HCT116 (cell line): ENCODE data around the gene UNC50. TPM values are rescaled to one million over a fixed set of nuclear protein-coding genes. Genes with fewer than 3 reads are reported as not detected.

Source experiments
- ATAC-seq: fragments of 200-7000 bp; cut with Tn5 transposase; 2 replicates; pipeline ENCODE4 v1.9.1; 2020; ENCODE audit warnings: mild to moderate bottlenecking, moderate library complexity
- BruUV-seq: library from RNA; stranded (reverse); fragments of 400-500 nt; replicated peaks from 2 replicates; lab custom pipeline; 2021; lab: Mats Ljungman, UMichigan
- CTCF ChIA-PET: fragments of 300-600 bp; sonication (Branson Sonifier 250); formaldehyde crosslinking; loops from one replicate; lab custom pipeline; 2021; ENCODE audit warnings: antibody characterized with exemption; lab: Charles Lee
- POLR2A ChIA-PET: fragments of 300-600, 350-600 bp; sonication (Branson Sonifier 250); formaldehyde crosslinking; loops from one replicate; lab custom pipeline; 2021; ENCODE audit warnings: antibody characterized with exemption; lab: Charles Lee
- RAD21 ChIA-PET, 2 experiments: fragments of 300-600 bp; sonication (Branson Sonifier 250); formaldehyde crosslinking; loops; one replicate each; lab custom pipeline; 2023; ENCODE audit warnings: low total read pairs in 2 of 2; ENCODE audit not compliant: uncharacterized antibody in 2 of 2, unreplicated experiment in 2 of 2, low non-redundant PET in 1 of 2; lab: Charles Lee
- DNase-seq: peaks from one replicate; pipeline ENCODE4 v3.0.0-alpha.2; 2010; ENCODE audit warnings: low read depth, low spot score
- H2AFZ ChIP-seq: fragments of 200-600 bp; shearing (Covaris generic), sonication (generic); 2 replicates; pipeline ENCODE4 v1.6.1; 2017; ENCODE audit warnings: low read depth, mixed run types, mixed read lengths, antibody characterized with exemption, low read length; ENCODE audit not compliant: poor library complexity, severe bottlenecking
- H3K27ac ChIP-seq: 2 replicates; pipeline ENCODE4 v1.5.1; 2012; ENCODE audit warnings: low read depth, low read length
- H3K27me3 ChIP-seq: fragments of 200-600 bp; sonication (generic); 2 replicates; pipeline ENCODE4 v1.6.1; 2016; ENCODE audit warnings: mixed run types, low read length, mixed read lengths; ENCODE audit not compliant: insufficient read depth
- H3K36me3 ChIP-seq, 2 experiments: fragments of 200-500 bp in 1 of 2; fragments of 200-600 bp in 1 of 2; sonication (Bioruptor generic) in 1 of 2; sonication (generic) in 1 of 2; 2 replicates each; pipeline versions ENCODE4 v1.5.1 to v1.6.1; 2014 to 2016; ENCODE audit warnings: low read length in 2 of 2, inconsistent platforms in 1 of 2, mixed read lengths in 1 of 2, mixed run types in 1 of 2; ENCODE audit not compliant: insufficient read depth in 2 of 2, control insufficient read depth in 1 of 2
- H3K4me1 ChIP-seq, 2 experiments: fragments of 200-600 bp in 1 of 2; sonication (generic) in 1 of 2; 2 replicates each; pipeline versions ENCODE4 v1.5.1 to v1.6.1; 2012 to 2017; ENCODE audit warnings: low read length in 2 of 2, inconsistent platforms in 1 of 2, mild to moderate bottlenecking in 1 of 2, mixed read lengths in 1 of 2, mixed run types in 1 of 2, moderate library complexity in 1 of 2; ENCODE audit not compliant: insufficient read depth in 2 of 2, control insufficient read depth in 1 of 2
- H3K4me2 ChIP-seq: fragments of 200-600 bp; sonication (generic); 2 replicates; pipeline ENCODE4 v1.6.1; 2017; ENCODE audit warnings: mixed run types, low read length, mixed read lengths
- H3K4me3 ChIP-seq, 2 experiments: fragments of 200-600 bp in 1 of 2; sonication (generic) in 1 of 2; replicated peaks in 1 of 2; 2 replicates each; pipeline ENCODE4 v1.5.1; 2011 to 2016; ENCODE audit warnings: low read length in 2 of 2, control low read depth in 1 of 2, low read depth in 1 of 2, mild to moderate bottlenecking in 1 of 2, mixed read lengths in 1 of 2, mixed run types in 1 of 2
- H3K79me2 ChIP-seq: fragments of 200-600 bp; sonication (generic); 2 replicates; pipeline ENCODE4 v1.6.1; 2017; ENCODE audit warnings: mild to moderate bottlenecking, mixed run types, low read length, moderate library complexity, mixed read lengths; ENCODE audit not compliant: insufficient read depth
- H3K9ac ChIP-seq: fragments of 200-600 bp; sonication (generic); 2 replicates; pipeline ENCODE4 v1.6.1; 2016; ENCODE audit warnings: low read length, mixed read lengths
- H3K9me2 ChIP-seq: fragments of 200-600 bp; sonication (generic), shearing (Covaris generic); 2 replicates; pipeline ENCODE4 v1.6.1; 2017; ENCODE audit warnings: mixed run types, mild to moderate bottlenecking, moderate library complexity; ENCODE audit not compliant: insufficient read depth
- H3K9me3 ChIP-seq, 2 experiments: fragments of 200-500 bp in 1 of 2; fragments of 200-600 bp in 1 of 2; sonication (Bioruptor generic) in 1 of 2; sonication (generic) in 1 of 2; 2 replicates each; pipeline ENCODE4 v1.6.1; 2014 to 2017; ENCODE audit warnings: low read length in 2 of 2, mixed read lengths in 2 of 2, inconsistent platforms in 1 of 2, low read depth in 1 of 2, mild to moderate bottlenecking in 1 of 2, mixed run types in 1 of 2, moderate library complexity in 1 of 2; ENCODE audit not compliant: control insufficient read depth in 1 of 2, insufficient read depth in 1 of 2
- H4K20me1 ChIP-seq: fragments of 200-600 bp; sonication (generic), shearing (Covaris generic); 2 replicates; pipeline ENCODE4 v1.6.1; 2017; ENCODE audit warnings: mixed run types, mild to moderate bottlenecking, moderate library complexity; ENCODE audit not compliant: insufficient read depth
- CBX3 ChIP-seq: IDR thresholded peaks from 2 replicates; pipeline ENCODE4 v1.6.1; 2012; ENCODE audit warnings: low read depth
- EZH2phosphoT487 ChIP-seq: fragments of 200-600 bp; IDR thresholded peaks from 2 replicates; pipeline ENCODE4 v1.6.1; 2018; ENCODE audit warnings: antibody characterized with exemption, borderline replicate concordance
- POLR2A ChIP-seq: IDR thresholded peaks from 2 replicates; pipeline ENCODE4 v1.7.0; 2011; ENCODE audit warnings: borderline replicate concordance; ENCODE audit not compliant: insufficient read depth, insufficient read length; ENCODE audit errors: extremely low read depth
- RAD21 ChIP-seq: IDR thresholded peaks from 2 replicates; pipeline ENCODE4 v1.6.1; 2012; ENCODE audit warnings: low read depth, mild to moderate bottlenecking
- YY1 ChIP-seq: IDR thresholded peaks from 2 replicates; pipeline ENCODE4 v1.6.1; 2011; ENCODE audit warnings: low read length, low read depth, moderate library complexity, mild to moderate bottlenecking; ENCODE audit not compliant: insufficient replicate concordance; ENCODE audit errors: extremely low read depth
- intact Hi-C: fragments of 100-400 bp; cut with micrococcal nuclease; formaldehyde crosslinking; loops from 2 replicates; pipeline ENCODE4 v1.10.0; 2022
- total RNA-seq: library from RNA; stranded (reverse); gene quantifications from one replicate; pipeline ENCODE4 v1.2.1, GENCODE V29; 2021; ENCODE audit not compliant: unreplicated experiment
- TF ChIP-seq, protein P1 (sequence below), 3 experiments: fragments of 200-600 bp in 1 of 3; sonication (generic) in 1 of 3; IDR thresholded peaks in 2 of 3; conservative IDR thresholded peaks in 1 of 3; 2 replicates each; pipeline ENCODE4 v1.5.1; 2012 to 2017; ENCODE audit warnings: low read depth in 2 of 3, low read length in 2 of 3, antibody characterized with exemption in 1 of 3, borderline replicate concordance in 1 of 3, control low read depth in 1 of 3, mild to moderate bottlenecking in 1 of 3, mixed read lengths in 1 of 3, mixed run types in 1 of 3, moderate library complexity in 1 of 3; ENCODE audit not compliant: insufficient read depth in 1 of 3

Gene UNC50
- total RNA-seq, 1 experiment from 2014 or later, result 33.0 TPM

DNA sequence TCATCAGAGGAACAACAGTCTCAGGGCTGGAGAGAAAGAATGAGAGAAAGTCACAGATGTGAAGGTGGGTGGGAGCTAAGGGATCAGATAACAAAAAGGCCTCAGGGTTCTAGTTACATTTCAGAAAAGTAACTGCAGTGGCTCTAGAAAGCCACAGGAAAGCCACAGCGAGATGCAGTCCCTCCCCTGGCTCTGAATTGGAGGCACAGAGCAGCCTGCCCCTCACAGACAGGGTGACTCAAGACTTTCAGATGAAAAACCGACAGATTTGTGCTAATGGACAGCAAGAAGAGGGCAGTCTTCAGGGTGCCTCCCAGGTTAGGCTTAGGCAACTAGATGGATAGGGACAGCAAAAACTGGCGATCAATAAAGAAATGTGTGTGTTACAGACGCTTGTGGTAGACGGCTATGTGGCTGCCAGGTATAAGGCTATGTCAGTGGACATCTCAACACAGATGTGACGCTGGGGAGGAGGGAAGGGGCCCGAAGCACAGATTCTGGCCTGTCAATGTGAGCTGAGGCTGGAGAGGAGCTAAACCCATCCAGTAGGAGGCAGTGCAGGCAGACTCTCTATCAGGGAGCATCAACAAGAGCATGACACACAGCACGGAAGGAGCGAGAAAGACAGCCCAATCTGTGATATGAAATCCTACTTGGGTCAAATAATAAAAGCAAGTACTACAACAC, 26.2 kb downstream of the UNC50 start:
- H2AFZ ChIP-seq, result no peak overlapping the region
- no peaks in the 10 kb centered on the region for H3K36me3 ChIP-seq
- DNase-seq (peak; percentile 7), ATAC-seq (peak; percentile 93)
- ChIA-PET POLR2A (no interaction called here), CTCF (interaction anchor here (0.6 to 1.0 kb wide), 3 partner anchors 11 to 432 kb away, joined by 3 to 5 read pairs (median 4); no protein-coding TSS in a partner anchor), RAD21 (no interaction called here)
- H3K9me2 ChIP-seq, result no peaks in the 10 kb centered on the region
- no peak overlapping the region for H3K9ac ChIP-seq
- H3K27ac ChIP-seq, result no peak overlapping the region
- H3K4me2 ChIP-seq, result no peak overlapping the region
- no peaks in the 10 kb centered on the region for H3K27me3 ChIP-seq
- TF ChIP-seq, protein P1, sequence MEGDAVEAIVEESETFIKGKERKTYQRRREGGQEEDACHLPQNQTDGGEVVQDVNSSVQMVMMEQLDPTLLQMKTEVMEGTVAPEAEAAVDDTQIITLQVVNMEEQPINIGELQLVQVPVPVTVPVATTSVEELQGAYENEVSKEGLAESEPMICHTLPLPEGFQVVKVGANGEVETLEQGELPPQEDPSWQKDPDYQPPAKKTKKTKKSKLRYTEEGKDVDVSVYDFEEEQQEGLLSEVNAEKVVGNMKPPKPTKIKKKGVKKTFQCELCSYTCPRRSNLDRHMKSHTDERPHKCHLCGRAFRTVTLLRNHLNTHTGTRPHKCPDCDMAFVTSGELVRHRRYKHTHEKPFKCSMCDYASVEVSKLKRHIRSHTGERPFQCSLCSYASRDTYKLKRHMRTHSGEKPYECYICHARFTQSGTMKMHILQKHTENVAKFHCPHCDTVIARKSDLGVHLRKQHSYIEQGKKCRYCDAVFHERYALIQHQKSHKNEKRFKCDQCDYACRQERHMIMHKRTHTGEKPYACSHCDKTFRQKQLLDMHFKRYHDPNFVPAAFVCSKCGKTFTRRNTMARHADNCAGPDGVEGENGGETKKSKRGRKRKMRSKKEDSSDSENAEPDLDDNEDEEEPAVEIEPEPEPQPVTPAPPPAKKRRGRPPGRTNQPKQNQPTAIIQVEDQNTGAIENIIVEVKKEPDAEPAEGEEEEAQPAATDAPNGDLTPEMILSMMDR (IDR thresholded peaks at IDR 0.05 in 2 of 3, conservative IDR thresholded peaks at IDR 0.05 in 1 of 3; ENCODE audit: borderline replicate concordance in 1 of 3, insufficient read depth in 1 of 3, low read depth in 2 of 3, low read length in 2 of 3), result peak; percentile 11 to 66 (median 65); a peak in 5 of 6 replicates
- TF ChIP-seq POLR2A, result no peak
- TF ChIP-seq RAD21, result peak; percentile 33
- TF ChIP-seq CBX3, result no peak
- TF ChIP-seq EZH2phosphoT487, result no peak
- TF ChIP-seq YY1, result no peak
- no peaks in the 10 kb centered on the region for H4K20me1 ChIP-seq
- H3K4me1 ChIP-seq, result no peaks in the 10 kb centered on the region
- H3K79me2 ChIP-seq, result no peaks in the 10 kb centered on the region
- H3K4me3 ChIP-seq, result no peak overlapping the region
- no peaks in the 10 kb centered on the region for H3K9me3 ChIP-seq
- no TSS peak for BruUV-seq
- intact Hi-C loops, result no loop called here
